ENCODE measurements around the gene POU1F1. TPM values are rescaled to one million over a fixed set of nuclear protein-coding genes. Genes with fewer than 3 reads are reported as not detected.
A peak's percentile ranks its signal among the peaks of the same experiment; 100 is the strongest.

POU1F1 gene
- total RNA-seq, 1 experiment from 2014 or later: not detected

DNA sequence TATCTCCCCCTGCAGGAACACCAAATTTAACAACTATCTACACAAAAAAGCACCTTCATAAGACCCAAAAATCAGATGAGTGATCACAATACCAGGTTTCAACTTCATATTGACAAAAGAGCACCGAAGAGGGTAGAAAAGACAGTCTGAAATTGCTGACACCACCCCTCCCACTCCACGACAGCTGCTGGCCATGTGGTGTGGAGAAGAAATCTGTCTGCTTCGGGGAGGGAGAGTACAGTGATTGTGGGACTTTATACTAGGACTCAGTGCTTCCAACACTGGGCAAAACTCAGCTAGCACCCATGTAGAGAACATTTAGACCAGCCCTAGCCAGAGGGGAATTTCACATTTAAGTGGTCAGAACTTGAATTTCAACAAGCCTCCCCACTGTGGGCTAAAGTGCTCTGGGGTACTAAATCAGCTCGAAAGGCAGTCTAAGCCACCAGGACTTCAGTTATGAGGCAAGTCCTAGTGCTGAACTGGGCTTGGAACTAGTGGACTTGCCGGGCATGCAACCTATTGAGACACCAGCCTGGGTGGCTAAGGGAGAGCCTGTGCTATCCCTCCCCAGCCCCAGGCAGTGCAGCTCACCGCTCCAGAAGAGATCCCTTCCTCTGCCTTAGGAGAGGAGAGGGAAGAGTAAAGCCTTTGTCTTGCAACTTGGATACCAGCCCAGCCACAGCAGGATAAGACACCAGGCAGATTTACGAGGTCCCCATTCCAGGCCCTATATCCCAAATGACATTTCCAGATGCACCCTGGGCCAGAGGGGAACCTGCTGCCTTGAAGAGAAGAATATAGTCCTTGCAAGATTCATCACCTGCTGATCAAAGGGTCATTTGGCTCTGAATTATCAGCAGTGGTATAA, 44.6 kb upstream of the POU1F1 start:
- Histone ChIP-seq H3K9ac (ENCODE audit: low read length) (peak overlapping the region; percentile 23; the same call in 1 of the 2 replicates), H3K4me1 (ENCODE audit: insufficient read depth, low read length) (peaks cover 36% of the 10 kb centered on the region), H3K27ac (ENCODE audit: low read length) (peak overlapping the region; percentile 65), H3K4me3 (ENCODE audit: low read length) (no peak overlapping the region), H3K36me3 (ENCODE audit: low read depth, low read length) (no peaks in the 10 kb centered on the region), H3K79me2 (ENCODE audit: low read length) (no peaks in the 10 kb centered on the region), H3K4me2 (ENCODE audit: low read length) (no peak overlapping the region), H3K27me3 (ENCODE audit: low read length) (no peaks in the 10 kb centered on the region), H4K20me1 (ENCODE audit: low read length) (no peaks in the 10 kb centered on the region), H2AFZ (ENCODE audit: low read length) (no peak overlapping the region), H3K9me2 (replicated peaks; ENCODE audit: low read length) (no peaks in the 10 kb centered on the region), H3K9me3 (ENCODE audit: low read length) (peaks cover 3% of the 10 kb centered on the region; the same call in 1 of the 2 replicates), H3F3A (ENCODE audit: low read length, unreplicated experiment) (peaks cover 3% of the 10 kb centered on the region)
- intact Hi-C loops (cut with micrococcal nuclease): no loop called here
- TF ChIP-seq EZH2phosphoT487 (IDR thresholded peaks at IDR 0.05; ENCODE audit: borderline replicate concordance, low read length): no peak
- TF ChIP-seq EZH2 (IDR thresholded peaks at IDR 0.05; ENCODE audit: low read length, unreplicated experiment): no peak
- ATAC-seq: peak; percentile 33
- POLR2A ChIA-PET (ENCODE audit: unreplicated experiment): no interaction called here
- CTCF ChIA-PET: no interaction called here
- peak; percentile 53 for DNase-seq
- BruUV-seq (replicated peaks): no TSS peak

DNA sequence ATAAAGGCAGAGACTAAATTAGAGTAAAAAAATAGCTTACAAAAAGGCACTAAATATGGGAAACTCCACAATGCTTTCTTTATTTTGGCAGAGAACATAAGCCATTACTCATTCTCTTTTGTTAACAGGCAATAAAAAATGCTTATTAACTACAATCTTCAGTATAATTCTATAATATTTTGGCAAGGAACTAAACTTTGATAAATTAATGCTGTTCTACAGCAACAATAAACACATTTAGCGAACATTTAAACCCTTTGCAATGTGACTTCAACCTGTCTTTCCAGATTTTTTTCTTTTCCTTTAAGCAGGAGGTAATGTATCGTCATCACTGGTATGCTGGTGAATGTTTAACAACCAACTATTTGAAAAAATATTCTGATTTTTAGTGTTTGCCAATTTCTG, 42.2 kb upstream of the POU1F1 start:
- BruUV-seq (replicated peaks): no TSS peak
- H3K4me3 ChIP-seq (ENCODE audit: low read length): peak overlapping the region; percentile 26
- no peaks in the 10 kb centered on the region for H3K27me3 ChIP-seq (ENCODE audit: low read length)
- H3K79me2 ChIP-seq (ENCODE audit: low read length): no peaks in the 10 kb centered on the region
- ChIA-PET CTCF (interaction anchor here (0.5 kb wide), 1 partner anchor 58 kb away, joined by 4 read pairs; no protein-coding TSS in a partner anchor), POLR2A (ENCODE audit: unreplicated experiment) (no interaction called here)
- ATAC-seq: peak; percentile 67
- DNase-seq: peak; percentile 79
- H4K20me1 ChIP-seq (ENCODE audit: low read length): no peaks in the 10 kb centered on the region
- no peaks in the 10 kb centered on the region for H3K9me2 ChIP-seq (replicated peaks; ENCODE audit: low read length)
- H3K9me3 ChIP-seq (ENCODE audit: low read length): no peaks in the 10 kb centered on the region
- H3K9ac ChIP-seq (ENCODE audit: low read length): peak overlapping the region; percentile 40
- no peaks in the 10 kb centered on the region for H3K36me3 ChIP-seq (ENCODE audit: low read depth, low read length)
- TF ChIP-seq EZH2 (IDR thresholded peaks at IDR 0.05; ENCODE audit: low read length, unreplicated experiment): no peak
- TF ChIP-seq, protein P1, sequence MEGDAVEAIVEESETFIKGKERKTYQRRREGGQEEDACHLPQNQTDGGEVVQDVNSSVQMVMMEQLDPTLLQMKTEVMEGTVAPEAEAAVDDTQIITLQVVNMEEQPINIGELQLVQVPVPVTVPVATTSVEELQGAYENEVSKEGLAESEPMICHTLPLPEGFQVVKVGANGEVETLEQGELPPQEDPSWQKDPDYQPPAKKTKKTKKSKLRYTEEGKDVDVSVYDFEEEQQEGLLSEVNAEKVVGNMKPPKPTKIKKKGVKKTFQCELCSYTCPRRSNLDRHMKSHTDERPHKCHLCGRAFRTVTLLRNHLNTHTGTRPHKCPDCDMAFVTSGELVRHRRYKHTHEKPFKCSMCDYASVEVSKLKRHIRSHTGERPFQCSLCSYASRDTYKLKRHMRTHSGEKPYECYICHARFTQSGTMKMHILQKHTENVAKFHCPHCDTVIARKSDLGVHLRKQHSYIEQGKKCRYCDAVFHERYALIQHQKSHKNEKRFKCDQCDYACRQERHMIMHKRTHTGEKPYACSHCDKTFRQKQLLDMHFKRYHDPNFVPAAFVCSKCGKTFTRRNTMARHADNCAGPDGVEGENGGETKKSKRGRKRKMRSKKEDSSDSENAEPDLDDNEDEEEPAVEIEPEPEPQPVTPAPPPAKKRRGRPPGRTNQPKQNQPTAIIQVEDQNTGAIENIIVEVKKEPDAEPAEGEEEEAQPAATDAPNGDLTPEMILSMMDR (conservative IDR thresholded peaks at IDR 0.05; ENCODE audit: low read depth, low read length): no peak
- TF ChIP-seq EZH2phosphoT487 (IDR thresholded peaks at IDR 0.05; ENCODE audit: borderline replicate concordance, low read length): no peak
- peaks cover 3% of the 10 kb centered on the region for H3F3A ChIP-seq (ENCODE audit: low read length, unreplicated experiment)
- H3K4me1 ChIP-seq (ENCODE audit: insufficient read depth, low read length): peaks cover 42% of the 10 kb centered on the region
- intact Hi-C loops (cut with micrococcal nuclease): loop anchor here (1.0 to 10.0 kb wide), 3 partner anchors 15 to 266 kb away; no protein-coding TSS in a partner anchor
- peak overlapping the region; percentile 84 for H3K27ac ChIP-seq (ENCODE audit: low read length)
- H3K4me2 ChIP-seq (ENCODE audit: low read length): peak overlapping the region; percentile 68
- no peak overlapping the region for H2AFZ ChIP-seq (ENCODE audit: low read length)

DNA sequence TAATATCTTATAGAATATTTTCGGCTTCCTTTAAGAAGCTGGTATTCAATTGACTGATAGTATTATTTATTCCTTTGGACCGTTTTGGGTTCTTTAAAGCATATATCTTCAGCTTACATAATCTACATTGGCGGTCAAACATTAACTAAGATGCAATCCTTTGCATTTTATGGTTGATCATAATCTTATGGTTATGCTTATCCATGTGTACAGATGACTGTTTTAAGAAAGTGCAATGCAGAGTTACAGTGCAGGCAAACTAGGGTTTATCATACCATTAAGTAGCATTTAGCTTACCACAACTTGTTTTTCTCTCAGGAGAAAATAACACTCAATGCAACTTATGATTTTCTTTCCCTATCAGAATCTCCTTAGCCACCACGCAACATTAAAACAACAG, 41.4 kb upstream of the POU1F1 start:
- Histone ChIP-seq H3K4me1 (ENCODE audit: insufficient read depth, low read length) (peaks cover 50% of the 10 kb centered on the region), H3K27ac (ENCODE audit: low read length) (peak overlapping the region; percentile 84)
- ATAC-seq: no peak

More for the DNA sequence above, 41.4 kb upstream of the POU1F1 start:
- DNase-seq: peak; percentile 29
- Histone ChIP-seq H3F3A (ENCODE audit: low read length, unreplicated experiment) (peaks cover 3% of the 10 kb centered on the region), H3K9me3 (ENCODE audit: low read length) (no peaks in the 10 kb centered on the region), H3K36me3 (ENCODE audit: low read depth, low read length) (no peaks in the 10 kb centered on the region), H3K79me2 (ENCODE audit: low read length) (no peaks in the 10 kb centered on the region), H3K9ac (ENCODE audit: low read length) (peak overlapping the region; percentile 40), H3K27me3 (ENCODE audit: low read length) (no peaks in the 10 kb centered on the region), H2AFZ (ENCODE audit: low read length) (0 out of 2 replicates have a peak overlapping the region, but pooled peaks have one; percentile 4), H3K9me2 (replicated peaks; ENCODE audit: low read length) (no peaks in the 10 kb centered on the region), H4K20me1 (ENCODE audit: low read length) (no peaks in the 10 kb centered on the region), H3K4me3 (ENCODE audit: low read length) (no peak overlapping the region), H3K4me2 (ENCODE audit: low read length) (peak overlapping the region; percentile 68)
- ChIA-PET CTCF (interaction anchor here (0.5 kb wide), 1 partner anchor 57 kb away, joined by 4 read pairs; no protein-coding TSS in a partner anchor), POLR2A (ENCODE audit: unreplicated experiment) (interaction anchor here (0.6 kb wide), 1 partner anchor 17 kb away, joined by 3 read pairs; no protein-coding TSS in a partner anchor)
- BruUV-seq (replicated peaks): no TSS peak
- intact Hi-C loops (cut with micrococcal nuclease): loop anchor here (1.0 to 10.0 kb wide), 3 partner anchors 16 to 267 kb away; no protein-coding TSS in a partner anchor
- TF ChIP-seq EZH2 (IDR thresholded peaks at IDR 0.05; ENCODE audit: low read length, unreplicated experiment) (no peak), EZH2phosphoT487 (IDR thresholded peaks at IDR 0.05; ENCODE audit: borderline replicate concordance, low read length) (no peak)

Measured in PC-3 (cell line).